GM19467 (cell line): ENCODE results near the gene DMD.

ENCODE experiments used
- ATAC-seq: cut with Tn5 transposase; IDR thresholded peaks from one replicate; pipeline ENCODE4 v1.9.1; 2021; ENCODE audit warnings: mild to moderate bottlenecking, moderate library complexity; ENCODE audit not compliant: unreplicated experiment

Gene DMD

DNA sequence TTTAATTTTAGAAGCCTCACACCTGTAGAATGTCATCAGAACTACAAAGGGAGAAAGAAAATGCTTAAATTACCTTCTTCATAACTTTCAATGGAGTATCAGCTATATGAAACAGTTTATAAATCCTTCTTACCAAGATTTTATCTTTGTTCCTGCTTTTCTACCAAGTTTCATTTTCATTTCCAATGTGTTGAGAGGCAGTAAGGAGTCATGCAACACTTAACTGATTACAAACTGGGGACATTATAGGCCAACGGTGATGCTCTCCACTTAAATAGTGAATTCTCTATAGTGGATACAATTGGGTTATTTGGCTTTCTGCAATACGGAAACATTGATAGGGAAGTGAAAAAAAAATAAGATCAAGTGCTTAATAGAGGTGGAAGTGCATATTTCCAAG lies 1994.3 kb downstream of the DMD start:
- no peak for ATAC-seq

DNA sequence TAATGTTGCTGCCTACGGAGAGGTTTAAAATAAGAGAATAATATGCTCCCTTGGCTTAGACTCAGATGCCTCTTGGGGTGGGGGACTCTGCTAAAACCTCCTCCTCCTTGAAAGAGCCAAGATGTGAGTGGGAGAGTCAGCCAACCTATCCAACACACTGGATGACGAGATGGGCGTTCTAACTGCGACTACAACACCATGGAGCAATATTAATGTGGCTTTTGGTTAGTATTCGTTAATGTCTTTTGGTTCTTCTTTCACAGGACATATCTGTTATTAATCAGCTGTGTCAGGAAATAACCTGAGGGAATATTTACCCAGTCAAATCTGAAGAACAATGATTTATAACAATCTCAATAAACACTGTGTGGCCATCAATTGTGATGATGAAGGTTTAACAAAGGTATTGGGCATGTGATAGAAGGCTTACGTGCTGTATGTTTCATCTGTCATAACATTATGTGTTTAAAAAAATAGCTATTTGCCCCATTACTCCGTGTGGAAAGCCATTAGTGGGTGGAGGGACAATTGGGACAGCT lies 1996.0 kb downstream of the DMD start:
- ATAC-seq, result no peak

DNA sequence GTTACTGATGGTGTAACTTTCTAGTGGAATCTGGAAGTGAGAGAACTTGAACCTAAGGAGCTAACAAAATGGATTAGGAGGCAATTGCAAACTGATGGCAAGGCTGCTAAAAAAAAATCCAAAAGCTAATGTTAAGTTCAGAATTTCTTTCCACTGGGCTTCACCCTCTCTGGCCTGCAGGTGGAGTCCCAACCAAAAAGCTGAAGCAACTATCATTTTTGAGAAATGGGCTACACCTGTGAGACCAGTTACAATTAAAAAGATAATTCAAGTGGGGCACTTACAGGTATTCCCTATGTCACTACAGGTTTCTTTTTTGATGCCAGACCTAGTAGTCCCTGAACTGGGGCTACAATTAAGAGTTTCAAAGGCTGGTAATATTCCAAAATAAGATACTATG lies 1997.4 kb downstream of the DMD start:
- ATAC-seq, result no peak

DNA sequence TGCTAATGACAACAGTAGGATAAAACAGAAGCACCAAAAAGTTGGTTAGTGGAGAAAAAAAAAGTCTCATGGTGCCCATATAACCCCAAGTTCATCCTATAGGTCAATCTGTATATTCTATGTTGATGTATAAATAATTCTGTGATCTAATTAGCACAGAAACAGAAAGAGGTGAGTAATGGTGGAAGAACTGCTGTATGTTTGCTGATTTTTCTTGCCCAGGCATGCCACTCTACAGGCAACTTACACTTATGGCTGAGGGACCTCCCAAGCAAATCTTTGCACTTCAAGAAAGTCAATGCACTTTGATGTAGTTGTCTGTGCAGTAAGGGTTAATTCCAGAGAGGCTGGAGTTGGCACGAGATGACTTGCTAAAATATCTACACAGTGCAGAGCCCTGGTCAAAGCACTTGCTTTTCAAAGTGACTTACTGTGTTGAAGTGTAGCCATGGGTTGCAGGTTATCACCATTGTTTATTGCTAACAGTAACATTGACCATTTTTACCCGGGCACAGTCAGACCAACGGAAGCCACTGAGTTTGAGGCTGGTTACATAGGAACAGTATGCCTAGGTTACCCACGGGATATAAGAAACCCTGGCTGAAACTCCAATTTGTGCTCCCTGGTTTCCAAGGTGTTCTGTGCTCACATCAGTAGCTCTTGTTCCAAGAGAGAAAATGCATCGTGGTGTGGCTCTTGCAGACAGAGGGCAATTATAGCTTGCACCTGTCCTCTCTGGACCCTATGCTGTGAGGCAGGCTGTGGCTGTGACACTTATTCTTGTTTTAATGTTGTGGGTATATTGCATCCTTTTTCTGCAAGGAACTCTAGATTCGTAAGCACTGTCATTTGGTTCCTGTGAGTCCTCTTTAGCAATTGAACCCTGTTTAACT lies 1998.2 kb downstream of the DMD start:
- ATAC-seq, result no peak

DNA sequence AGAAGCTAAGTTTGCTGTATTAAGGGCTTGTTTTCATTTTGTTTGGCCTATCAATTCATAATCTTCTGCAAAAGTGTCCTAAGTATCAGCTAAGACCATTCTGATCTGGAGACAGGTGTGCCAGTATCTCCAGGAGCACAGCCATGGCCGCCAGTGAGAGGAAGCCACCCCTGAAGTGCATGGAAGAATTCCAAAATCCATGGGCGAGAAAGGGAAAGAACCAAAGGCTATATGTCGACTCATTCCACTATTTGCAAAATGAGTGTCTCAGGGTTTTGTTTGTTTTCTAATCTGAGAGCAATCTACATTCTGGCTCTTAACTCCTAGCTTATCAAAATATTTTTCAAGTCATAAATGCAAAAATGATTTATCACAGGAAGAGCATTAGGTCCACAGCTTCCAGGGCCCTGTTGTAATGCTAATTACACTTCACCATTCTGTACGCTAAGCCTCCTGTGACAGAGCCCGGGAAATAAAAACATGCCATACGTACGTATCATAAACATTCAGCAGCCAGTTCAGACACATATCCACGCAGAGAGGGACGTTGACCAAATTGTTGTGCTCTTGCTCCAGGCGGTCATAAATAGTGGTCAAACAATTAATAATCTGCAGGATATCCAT lies 2002.2 kb downstream of the DMD start:
- ATAC-seq, result no peak

DNA sequence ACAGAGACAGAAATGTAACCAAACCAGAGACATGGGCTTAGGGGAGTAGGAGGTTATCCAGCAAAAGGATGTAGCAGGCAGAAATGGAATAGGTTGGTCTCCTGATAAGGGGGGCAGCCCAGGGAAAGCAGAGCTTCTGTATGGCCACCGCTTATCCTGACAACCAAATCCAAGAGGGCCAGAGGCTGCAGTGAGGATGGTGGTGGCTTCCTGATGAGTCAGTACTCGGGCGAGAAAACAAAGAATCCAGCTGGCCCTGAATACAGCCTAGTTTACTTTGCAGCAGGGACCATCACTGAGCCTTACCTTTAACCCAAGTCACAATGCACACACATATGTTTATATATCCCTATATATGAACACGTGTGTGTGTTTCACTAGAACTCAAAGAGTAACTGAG lies 2009.8 kb downstream of the DMD start:
- no peak for ATAC-seq

DNA sequence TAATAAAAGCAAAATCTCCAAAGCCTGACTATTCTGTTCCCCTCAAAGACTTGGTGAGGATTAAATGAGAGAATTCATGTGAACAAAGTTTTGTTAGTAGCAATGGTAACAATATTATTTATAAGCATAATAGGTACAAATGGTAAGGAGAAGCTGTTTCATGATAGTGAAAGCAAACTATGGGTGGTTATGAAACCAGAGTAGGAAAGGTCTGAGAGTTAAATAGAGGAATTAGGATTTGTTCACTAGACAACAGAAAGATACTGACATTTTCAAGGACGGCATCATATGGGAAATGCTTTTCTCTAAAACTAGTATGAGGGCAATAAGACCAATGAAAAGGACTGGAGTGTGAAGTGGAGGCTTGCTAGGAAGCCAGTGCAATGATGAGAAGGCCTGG lies 2010.9 kb downstream of the DMD start:
- ATAC-seq, result peak; percentile 56

DNA sequence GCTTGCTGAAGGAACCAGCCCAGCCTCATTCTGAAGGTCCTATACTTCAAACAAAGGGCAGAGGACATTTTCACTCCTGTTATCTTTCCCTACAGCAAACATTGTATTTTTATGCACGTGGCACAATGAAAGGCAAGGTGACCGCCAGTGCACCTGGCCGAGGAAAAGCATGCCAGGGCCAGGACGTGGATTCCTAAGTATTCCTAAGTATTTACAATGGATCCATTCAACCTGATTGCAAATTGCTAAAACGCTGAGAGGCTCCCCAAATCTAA lies 2011.6 kb downstream of the DMD start:
- ATAC-seq, result no peak

DNA sequence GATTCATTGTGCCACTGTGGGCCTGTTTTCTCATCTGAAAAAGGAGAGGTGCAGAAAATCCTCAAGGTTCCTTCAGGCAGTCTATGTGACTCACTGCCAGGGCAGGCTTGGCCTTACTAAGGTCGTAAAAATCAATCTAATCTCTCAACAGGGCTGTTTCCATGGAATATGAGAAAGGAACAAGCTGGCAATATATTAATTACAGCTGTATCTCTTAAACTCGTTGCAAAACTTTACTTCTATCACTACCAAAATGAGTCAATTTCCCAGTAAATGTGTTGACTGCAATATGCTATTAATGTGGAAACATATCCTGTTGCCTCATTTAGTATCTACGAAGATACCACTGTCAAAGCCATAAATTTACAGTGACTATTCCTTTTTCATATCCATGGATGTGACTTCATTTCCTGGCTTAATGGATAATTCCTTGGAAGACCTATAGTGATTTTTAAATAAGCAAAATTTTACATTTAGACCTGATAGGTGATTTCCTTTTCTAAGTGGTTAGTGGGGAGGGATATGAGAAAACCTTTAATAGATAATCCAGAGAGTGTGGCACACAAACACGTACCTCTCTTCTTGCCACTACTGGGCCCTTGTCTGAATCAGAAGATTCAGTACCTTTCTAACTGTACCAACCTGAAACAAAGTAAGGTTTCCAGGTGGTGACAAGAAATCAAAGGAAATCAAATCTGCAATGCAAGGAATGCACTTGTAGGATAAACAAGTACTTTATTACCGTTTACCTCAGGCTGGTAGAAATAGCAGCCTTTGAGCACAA lies 2012.1 kb downstream of the DMD start:
- no peak for ATAC-seq

DNA sequence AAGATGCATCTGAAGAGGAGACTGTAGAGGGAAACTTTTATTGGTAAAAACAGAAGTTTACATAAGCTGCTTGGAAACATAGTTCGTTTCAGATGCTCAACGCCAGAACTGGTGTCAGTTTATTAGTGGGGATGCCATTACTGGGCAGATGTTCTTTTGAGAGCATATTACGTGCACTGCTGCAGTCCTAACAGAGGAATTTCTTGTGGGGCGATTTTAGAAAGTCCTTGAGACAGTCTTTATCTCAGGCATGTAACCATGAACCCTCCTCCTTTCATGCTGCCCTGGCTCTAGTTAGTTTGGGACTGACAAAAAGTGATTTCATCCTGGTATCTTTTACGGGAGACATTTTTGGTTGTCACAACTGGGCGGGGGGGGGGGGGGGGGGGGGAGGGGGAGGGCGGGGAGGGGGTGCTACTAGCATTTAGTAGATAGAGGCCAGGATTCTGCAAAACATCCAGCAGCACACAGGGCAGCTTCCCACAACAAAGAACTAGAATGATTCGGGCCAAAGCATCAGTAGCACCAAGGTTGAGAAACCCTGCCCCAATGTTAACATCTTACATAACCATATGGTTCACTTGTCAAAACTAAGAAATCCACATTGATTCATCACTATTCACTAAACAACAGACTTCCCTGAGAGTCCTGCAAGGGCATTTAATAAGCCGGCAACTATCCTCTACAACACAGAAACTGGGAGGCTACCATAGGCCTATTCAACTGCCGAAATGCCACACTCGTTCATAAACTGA lies 2021.0 kb downstream of the DMD start:
- no peak for ATAC-seq

DNA sequence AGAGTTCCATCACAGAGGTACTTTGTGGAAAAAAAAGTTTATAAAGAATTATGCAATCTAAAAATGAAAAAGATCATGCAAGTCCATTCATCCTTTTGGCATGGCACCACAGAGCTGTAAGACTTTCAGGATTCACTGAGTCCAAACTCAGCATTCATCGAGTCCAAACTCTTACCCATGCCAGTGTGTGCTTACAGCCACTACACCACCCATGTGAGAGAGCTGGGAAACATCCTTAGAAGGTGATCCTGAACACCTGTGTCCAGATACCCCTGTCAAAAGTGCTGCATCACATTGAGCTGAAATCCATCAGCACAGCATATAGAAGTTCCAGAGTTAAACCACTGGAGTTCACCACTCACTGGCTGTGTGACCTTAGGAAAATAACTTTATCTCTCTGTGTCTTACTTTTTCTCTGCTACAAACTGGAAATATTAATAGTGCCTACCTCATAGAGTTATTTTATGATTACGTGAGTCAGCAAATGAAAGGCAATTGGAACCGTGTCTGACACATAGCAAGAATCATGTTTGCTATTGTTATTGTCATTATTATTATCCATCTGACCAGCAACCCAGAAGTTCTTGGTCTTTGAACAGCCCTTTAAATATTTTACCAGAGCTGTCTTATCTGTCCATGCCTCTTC lies 2024.5 kb downstream of the DMD start:
- no peak for ATAC-seq

DNA sequence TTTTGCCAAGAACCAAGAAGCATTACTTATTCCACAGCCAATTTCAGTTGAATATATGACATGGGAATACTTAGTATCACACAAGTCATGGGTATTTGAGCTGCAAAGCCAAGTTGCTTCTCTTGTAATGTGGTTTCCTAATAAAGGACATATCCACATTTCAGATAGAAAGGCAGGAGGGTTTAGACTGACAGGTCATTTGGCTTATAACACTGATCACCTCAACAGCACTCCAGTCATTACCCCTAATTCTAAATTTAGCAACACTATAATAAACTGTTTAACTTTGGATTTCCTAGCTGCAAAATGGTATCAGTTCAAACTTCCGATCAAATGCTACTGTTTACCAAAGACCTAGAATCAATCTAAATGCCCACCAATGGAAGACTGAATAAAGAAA lies 2025.5 kb downstream of the DMD start:
- no peak for ATAC-seq

DNA sequence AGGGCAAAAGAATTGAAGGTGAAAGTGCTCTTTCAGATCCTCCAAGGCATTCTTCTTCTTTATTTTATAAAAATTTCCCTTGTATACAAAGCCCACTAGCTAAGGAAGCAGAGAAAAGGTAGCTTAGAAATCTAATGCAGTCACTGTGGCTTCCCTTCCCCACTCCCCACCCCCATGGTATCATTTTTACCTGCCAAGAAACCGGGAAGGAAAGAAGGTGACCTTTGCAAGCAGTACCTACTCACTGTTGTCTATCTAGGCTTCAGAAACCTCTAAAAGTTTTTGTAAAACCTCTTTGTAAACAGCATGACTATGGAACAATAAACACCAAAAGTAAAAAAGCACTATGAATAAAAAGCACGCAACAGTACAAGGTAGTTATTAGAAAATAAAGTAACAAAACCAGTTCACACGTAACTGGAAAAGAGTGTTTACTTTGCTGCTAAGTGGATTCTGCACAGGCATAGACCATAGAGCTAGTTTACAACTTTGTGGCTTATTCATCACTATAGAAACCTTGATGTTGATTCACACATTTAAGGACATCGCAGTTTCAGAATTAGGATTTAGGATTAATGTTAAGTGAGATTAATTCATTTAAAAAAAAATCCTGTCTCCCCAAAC lies 2029.9 kb downstream of the DMD start:
- ATAC-seq, result no peak

DNA sequence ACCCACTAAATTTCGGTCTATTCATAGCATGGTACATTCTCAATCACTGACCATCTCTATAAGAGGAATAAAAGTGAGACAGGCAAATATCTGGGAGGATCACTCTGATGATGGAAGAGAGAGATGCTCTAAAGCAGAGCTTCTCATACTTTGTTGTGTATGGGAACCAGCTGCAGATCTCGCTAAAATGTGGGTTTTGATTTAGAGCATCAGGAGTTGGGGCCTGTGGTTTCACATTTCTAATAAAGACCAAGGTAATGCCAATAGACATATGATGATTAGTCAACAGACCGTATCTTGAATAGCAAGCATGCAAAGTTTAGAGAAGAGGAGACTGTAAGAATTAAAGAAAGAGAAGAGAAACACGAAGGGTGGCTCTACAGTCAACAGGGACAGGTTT lies 2032.1 kb downstream of the DMD start:
- ATAC-seq, result no peak

DNA sequence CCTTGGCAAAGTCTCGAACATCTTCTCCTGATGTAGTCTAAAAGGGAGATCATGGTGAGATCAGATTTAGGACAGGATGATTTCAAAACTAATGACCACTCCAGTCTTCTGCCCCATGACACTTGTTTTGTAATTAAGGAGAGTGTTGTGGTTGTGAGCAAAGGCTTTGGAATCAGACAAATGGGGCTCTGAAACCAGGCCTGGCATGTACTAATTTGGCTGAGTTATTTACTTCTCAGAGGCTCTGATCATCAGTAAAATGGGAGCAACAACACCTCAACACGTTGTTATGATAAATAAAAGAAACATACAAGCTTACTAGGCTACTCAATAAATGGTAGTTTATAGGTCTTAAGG lies 2032.6 kb downstream of the DMD start:
- ATAC-seq, result no peak

DNA sequence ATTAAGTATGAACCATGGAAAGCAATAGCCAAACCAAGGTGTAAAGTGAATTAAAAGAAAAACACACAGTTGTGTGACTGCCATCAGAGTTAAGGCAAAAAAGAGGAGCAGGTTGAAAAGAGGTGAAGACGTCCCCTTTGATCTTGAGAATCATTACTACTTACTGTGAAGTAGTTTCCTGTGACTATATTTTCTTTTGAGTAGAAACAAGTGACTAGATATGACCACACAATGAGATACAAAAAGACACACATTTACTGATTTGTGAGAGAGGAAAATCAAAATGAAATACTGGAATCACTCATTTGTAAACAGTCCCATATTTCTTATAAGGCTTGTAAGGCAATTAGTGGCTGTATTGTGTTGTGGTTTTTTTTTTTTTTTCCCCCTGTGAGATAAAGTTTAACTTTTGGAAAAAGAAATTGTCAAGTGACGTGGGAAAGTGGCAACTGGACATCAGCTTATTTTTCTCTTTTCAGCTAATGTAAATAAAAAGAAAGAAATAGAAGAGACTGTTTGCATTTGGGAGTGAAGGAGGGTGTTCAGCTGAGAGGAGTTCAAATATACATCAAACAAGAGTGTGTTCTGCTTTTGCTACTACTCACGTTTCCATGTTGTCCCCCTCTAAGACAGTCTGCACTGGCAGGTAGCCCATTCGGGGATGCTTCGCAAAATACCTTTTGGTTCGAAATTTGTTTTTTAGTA lies 2033.1 kb downstream of the DMD start:
- no peak for ATAC-seq

DNA sequence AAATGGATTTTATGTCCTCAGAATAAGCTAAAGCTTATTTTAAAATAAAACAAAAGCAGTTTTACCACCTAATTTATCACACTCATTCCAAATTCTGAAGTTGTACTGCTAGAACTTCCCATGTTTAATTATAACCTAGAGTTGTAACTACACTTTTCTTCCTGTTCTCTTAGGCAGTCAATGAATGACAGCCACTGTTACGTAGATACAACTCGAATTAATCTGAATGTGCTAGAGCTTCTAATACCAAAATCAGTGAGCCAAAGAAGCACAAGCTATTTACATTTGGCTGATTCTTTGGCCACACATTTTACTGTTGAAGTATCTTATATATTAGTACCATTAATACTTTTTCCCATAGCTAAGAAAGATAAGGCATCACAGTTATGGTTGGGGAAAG lies 2040.6 kb downstream of the DMD start:
- ATAC-seq, result no peak

DNA sequence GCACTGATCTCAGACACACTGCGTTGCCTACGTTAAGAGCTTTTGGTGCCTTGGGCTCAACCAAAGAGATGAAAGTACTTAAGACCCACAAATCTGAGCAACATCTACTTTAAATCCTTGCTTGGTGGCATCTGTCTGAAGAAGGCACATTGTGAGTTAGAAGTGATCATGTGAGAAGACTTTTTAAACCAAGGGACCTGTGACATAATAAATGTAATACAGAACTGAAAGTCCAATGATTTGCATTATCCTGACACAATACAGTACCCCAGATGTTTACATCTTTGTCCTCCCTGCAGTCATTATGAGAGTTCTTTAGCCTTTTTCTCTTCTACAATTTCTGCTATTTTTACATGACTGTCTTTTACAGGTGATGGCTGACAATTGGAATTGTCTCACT lies 2042.8 kb downstream of the DMD start:
- peak; percentile 93 for ATAC-seq

DNA sequence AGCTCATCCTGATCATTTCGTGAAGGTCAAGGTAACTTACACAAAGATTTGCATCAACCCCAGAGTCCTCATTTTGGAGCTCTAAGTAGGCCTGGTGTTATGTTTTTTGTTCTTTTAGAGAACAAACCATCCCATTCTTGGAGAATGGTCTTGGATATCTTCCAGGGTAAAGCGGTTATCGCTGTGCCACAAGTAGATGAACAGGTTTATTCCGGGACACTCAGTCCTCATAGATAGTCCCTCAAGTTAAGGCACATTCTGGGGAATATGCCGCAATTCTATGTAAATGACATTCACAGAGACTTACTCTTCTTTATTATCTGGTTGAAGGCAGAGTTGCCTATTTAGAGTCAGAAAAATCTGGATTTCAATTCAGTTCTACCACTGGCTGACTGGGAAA lies 2044.5 kb downstream of the DMD start:
- ATAC-seq, result no peak

DNA sequence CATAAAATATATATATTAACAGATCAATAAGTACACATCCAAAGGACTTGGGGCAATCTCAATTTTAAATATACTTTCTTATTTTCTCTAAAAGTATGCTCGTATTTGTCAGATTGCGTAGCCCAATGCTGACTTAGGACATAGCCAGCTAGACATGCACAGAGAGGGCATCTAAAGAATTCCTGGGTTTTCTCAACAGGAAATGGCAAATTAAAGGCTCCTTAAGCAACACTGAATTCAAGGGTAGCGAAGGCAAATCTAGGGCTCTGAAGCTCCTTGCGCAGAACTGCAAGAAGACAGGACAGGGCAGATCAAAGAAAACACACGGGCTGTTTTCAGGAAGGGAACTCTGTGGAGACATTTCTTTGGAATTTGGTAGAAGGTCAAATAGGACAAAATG lies 2044.9 kb downstream of the DMD start:
- ATAC-seq, result no peak
